Measurements from ENCODE around the gene CREB3L2.
"Not testable (repeated sequence)": the region's sequence is repeated elsewhere in the genome, so short reads cannot be mapped to it uniquely, and the experiment has no call there.

The CREB3L2 gene

GRCh38 chr7:138014201-138014600 lies 12.3 kb upstream of the CREB3L2 start:
- in situ Hi-C loops (cut with HindIII; ENCODE audit: low sequenced_read_pairs) = not testable (repeated sequence)

GRCh38 chr7:138009350-138009653 lies 7.4 kb upstream of the CREB3L2 start:
- in situ Hi-C loops (cut with HindIII; ENCODE audit: low sequenced_read_pairs) = no loop called here

- in situ Hi-C loops (cut with HindIII; ENCODE audit: low sequenced_read_pairs) = no loop called here
Observed at GRCh38 chr7:138008588-138009349, 6.9 kb upstream of the CREB3L2 start.

GRCh38 chr7:138008019-138008587 lies 6.2 kb upstream of the CREB3L2 start:
- in situ Hi-C loops (cut with HindIII; ENCODE audit: low sequenced_read_pairs) = no loop called here

- in situ Hi-C loops (cut with HindIII; ENCODE audit: low sequenced_read_pairs) = no loop called here
Observed at GRCh38 chr7:138006106-138006505, 4.2 kb upstream of the CREB3L2 start.

- in situ Hi-C loops (cut with HindIII; ENCODE audit: low sequenced_read_pairs) = no loop called here
Observed at GRCh38 chr7:138004936-138005335, 3.0 kb upstream of the CREB3L2 start.

GRCh38 chr7:138004046-138004445 lies 2.2 kb upstream of the CREB3L2 start:
- in situ Hi-C loops (cut with HindIII; ENCODE audit: low sequenced_read_pairs) = no loop called here

- in situ Hi-C loops (cut with HindIII; ENCODE audit: low sequenced_read_pairs) = no loop called here
Observed at GRCh38 chr7:138002828-138003189, 923 bp upstream of the CREB3L2 start.

GRCh38 chr7:138002096-138002827 lies 376 bp upstream of the CREB3L2 start:
- in situ Hi-C loops (cut with HindIII; ENCODE audit: low sequenced_read_pairs) = no loop called here

GRCh38 chr7:138000081-138000701 lies 1.7 kb downstream of the CREB3L2 start:
- in situ Hi-C loops (cut with HindIII; ENCODE audit: low sequenced_read_pairs) = no loop called here

GRCh38 chr7:137999496-138000080 lies 2.3 kb downstream of the CREB3L2 start:
- in situ Hi-C loops (cut with HindIII; ENCODE audit: low sequenced_read_pairs) = loop anchor here (5.0 kb wide), 1 partner anchor 52 kb away; no protein-coding TSS in a partner anchor

GRCh38 chr7:137998250-137998649 lies 3.6 kb downstream of the CREB3L2 start:
- in situ Hi-C loops (cut with HindIII; ENCODE audit: low sequenced_read_pairs) = loop anchor here (5.0 kb wide), 1 partner anchor 51 kb away; no protein-coding TSS in a partner anchor

GRCh38 chr7:137996871-137997270 lies 5.0 kb downstream of the CREB3L2 start:
- in situ Hi-C loops (cut with HindIII; ENCODE audit: low sequenced_read_pairs) = loop anchor here (5.0 kb wide), 1 partner anchor 50 kb away; no protein-coding TSS in a partner anchor

GRCh38 chr7:137996386-137996851 lies 5.5 kb downstream of the CREB3L2 start:
- in situ Hi-C loops (cut with HindIII; ENCODE audit: low sequenced_read_pairs) = loop anchor here (5.0 kb wide), 1 partner anchor 49 kb away; no protein-coding TSS in a partner anchor

GRCh38 chr7:137994216-137994615 lies 7.7 kb downstream of the CREB3L2 start:
- in situ Hi-C loops (cut with HindIII; ENCODE audit: low sequenced_read_pairs) = no loop called here

- in situ Hi-C loops (cut with HindIII; ENCODE audit: low sequenced_read_pairs) = no loop called here
Observed at GRCh38 chr7:137993395-137993743, 8.5 kb downstream of the CREB3L2 start.

- in situ Hi-C loops (cut with HindIII; ENCODE audit: low sequenced_read_pairs) = no loop called here
Observed at GRCh38 chr7:137992550-137993394, 9.1 kb downstream of the CREB3L2 start.

GRCh38 chr7:137992104-137992549 lies 9.8 kb downstream of the CREB3L2 start:
- in situ Hi-C loops (cut with HindIII; ENCODE audit: low sequenced_read_pairs) = no loop called here

GRCh38 chr7:137990251-137990941 lies 11.5 kb downstream of the CREB3L2 start:
- in situ Hi-C loops (cut with HindIII; ENCODE audit: low sequenced_read_pairs) = no loop called here

Data from DLD1 (cell line).